Measurements from ENCODE around the gene SCMH1. TPM values are rescaled to one million over a fixed set of nuclear protein-coding genes. Genes with fewer than 3 reads are reported as not detected.

Gene SCMH1
- total RNA-seq, 1 experiment from 2014 or later = 55.9 TPM

DNA sequence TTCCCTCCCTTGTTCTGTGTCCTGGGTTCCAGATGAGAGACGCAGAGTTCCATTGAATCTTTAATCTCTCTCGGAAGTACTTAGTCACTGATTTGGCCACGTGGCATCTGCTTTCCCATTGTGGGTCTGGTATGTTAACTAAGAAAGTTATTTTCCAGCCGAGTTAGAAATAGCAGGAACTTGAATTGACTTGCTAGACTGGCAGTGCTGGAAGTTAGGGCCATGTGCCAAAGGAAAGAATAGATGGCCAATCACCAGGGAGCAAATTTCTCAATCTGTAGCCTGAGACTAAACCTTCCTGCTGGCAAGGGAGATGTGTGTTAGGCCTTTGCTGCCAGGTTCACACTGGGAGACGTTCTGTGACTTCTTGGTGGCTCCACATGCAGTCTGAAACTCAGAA, 196.4 kb downstream of the SCMH1 start:
- peak overlapping the region; percentile 97 for H3K27ac Mint-ChIP-seq (ENCODE audit: low read depth, unreplicated experiment)
- ChIA-PET POLR2A (interaction anchor here (0.7 kb wide), 1 partner anchor 77 kb away, joined by 4 read pairs; no protein-coding TSS in a partner anchor), CTCF (interaction anchor here (1.1 to 1.6 kb wide), 2 partner anchors 10 to 77 kb away, joined by 3 to 4 read pairs; no protein-coding TSS in a partner anchor)
- peaks cover 35% of the 10 kb centered on the region for H3K4me1 Mint-ChIP-seq (ENCODE audit: insufficient read depth, unreplicated experiment)
- H3K4me3 Mint-ChIP-seq (ENCODE audit: unreplicated experiment) = peak overlapping the region; percentile 44
- DNase-seq (ENCODE audit: unreplicated experiment) = peak; percentile 95
- TF ChIP-seq, protein P1, sequence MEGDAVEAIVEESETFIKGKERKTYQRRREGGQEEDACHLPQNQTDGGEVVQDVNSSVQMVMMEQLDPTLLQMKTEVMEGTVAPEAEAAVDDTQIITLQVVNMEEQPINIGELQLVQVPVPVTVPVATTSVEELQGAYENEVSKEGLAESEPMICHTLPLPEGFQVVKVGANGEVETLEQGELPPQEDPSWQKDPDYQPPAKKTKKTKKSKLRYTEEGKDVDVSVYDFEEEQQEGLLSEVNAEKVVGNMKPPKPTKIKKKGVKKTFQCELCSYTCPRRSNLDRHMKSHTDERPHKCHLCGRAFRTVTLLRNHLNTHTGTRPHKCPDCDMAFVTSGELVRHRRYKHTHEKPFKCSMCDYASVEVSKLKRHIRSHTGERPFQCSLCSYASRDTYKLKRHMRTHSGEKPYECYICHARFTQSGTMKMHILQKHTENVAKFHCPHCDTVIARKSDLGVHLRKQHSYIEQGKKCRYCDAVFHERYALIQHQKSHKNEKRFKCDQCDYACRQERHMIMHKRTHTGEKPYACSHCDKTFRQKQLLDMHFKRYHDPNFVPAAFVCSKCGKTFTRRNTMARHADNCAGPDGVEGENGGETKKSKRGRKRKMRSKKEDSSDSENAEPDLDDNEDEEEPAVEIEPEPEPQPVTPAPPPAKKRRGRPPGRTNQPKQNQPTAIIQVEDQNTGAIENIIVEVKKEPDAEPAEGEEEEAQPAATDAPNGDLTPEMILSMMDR (IDR thresholded peaks at IDR 0.05; ENCODE audit: unreplicated experiment) = no peak
- intact Hi-C loops (cut with micrococcal nuclease) = loop anchor here (2.0 to 10.0 kb wide), 4 partner anchors 63 to 389 kb away; no protein-coding TSS in a partner anchor
- H3K9me3 Mint-ChIP-seq (ENCODE audit: unreplicated experiment) = no peaks in the 10 kb centered on the region
- no peaks in the 10 kb centered on the region for H3K27me3 Mint-ChIP-seq (ENCODE audit: insufficient read depth, unreplicated experiment)
- peaks cover 47% of the 10 kb centered on the region for H3K36me3 Mint-ChIP-seq (ENCODE audit: insufficient read depth, unreplicated experiment)
- no TSS peak for BruUV-seq (replicated peaks)

DNA sequence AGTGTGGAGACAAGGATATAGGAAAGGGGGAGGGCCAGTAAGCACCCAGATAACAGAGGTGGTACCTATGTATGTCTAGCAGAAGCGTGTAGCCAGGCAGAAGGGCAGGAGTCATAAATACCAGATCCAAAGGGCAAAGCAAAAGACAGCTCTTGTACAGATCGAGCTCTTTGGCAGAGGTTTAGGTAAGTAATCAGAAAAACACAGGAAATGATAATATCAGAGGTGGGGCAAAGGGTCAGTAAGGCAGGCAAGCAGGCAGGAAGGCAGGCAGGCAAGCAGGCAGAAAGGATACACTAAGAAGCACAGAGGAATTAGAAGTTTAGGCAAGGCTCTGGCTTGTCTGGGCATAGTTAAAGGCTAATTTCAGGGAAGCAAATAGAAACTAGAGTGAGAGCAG, 197.9 kb downstream of the SCMH1 start:
- H3K4me1 Mint-ChIP-seq (ENCODE audit: insufficient read depth, unreplicated experiment) = peaks cover 35% of the 10 kb centered on the region
- peak overlapping the region; percentile 97 for H3K27ac Mint-ChIP-seq (ENCODE audit: low read depth, unreplicated experiment)
- no peak for DNase-seq (ENCODE audit: unreplicated experiment)
- H3K36me3 Mint-ChIP-seq (ENCODE audit: insufficient read depth, unreplicated experiment) = peaks cover 48% of the 10 kb centered on the region
- TF ChIP-seq, protein P1 (IDR thresholded peaks at IDR 0.05; ENCODE audit: unreplicated experiment) = no peak
- peak overlapping the region; percentile 19 for H3K4me3 Mint-ChIP-seq (ENCODE audit: unreplicated experiment)
- ChIA-PET CTCF (interaction anchor here (0.6 to 1.6 kb wide), 4 partner anchors 43 to 93 kb away, joined by 3 to 5 read pairs (median 4); no protein-coding TSS in a partner anchor), POLR2A (interaction anchor here (0.7 to 1.5 kb wide), 7 partner anchors 14 to 577 kb away, joined by 3 to 5 read pairs (median 3); no protein-coding TSS in a partner anchor)
- intact Hi-C loops (cut with micrococcal nuclease) = loop anchor here (2.0 to 10.0 kb wide), 3 partner anchors 65 to 391 kb away; no protein-coding TSS in a partner anchor
- no TSS peak for BruUV-seq (replicated peaks)
- H3K9me3 Mint-ChIP-seq (ENCODE audit: unreplicated experiment) = no peaks in the 10 kb centered on the region
- no peaks in the 10 kb centered on the region for H3K27me3 Mint-ChIP-seq (ENCODE audit: insufficient read depth, unreplicated experiment)

DNA sequence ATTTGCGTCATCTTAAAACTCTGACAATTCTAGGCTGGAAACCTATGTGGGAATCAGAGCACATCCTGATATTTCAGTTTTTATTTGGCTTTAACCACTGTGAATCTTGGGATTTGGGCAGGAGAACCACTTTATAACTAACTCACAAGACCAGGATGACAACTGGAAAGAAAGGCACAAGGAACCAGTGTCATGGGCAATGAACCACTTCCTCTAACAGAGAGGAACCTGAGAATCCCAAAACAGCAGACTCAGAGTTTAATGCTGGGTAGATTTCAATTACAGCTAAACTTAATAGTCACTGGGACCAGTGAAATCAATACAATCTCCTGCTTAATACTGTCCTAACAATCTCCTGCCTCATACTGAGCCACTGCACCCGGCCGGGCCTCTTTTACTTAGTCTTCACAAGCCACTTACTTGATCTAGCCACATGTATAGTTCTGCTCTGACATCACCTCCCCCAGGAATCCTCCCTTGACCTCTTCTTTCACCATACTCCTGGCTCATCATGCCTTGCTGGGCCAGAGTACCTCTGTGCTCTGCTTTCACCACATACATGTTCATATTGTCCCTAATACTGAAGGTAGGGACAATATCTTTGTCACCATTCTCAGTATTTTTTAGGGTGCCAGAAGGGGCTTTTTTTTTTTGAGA, 200.4 kb downstream of the SCMH1 start:
- intact Hi-C loops (cut with micrococcal nuclease) = loop anchor here (10.0 kb wide), 1 partner anchor 393 kb away; no protein-coding TSS in a partner anchor
- peak overlapping the region; percentile 24 for H3K27ac Mint-ChIP-seq (ENCODE audit: low read depth, unreplicated experiment)
- ChIA-PET CTCF (interaction anchor here (1.4 kb wide), 1 partner anchor 199 kb away, joined by 3 read pairs; no protein-coding TSS in a partner anchor), POLR2A (interaction anchor here (1.4 to 1.9 kb wide), 2 partner anchors 11 to 68 kb away, joined by 4 to 7 read pairs; no protein-coding TSS in a partner anchor)
- H3K9me3 Mint-ChIP-seq (ENCODE audit: unreplicated experiment) = no peaks in the 10 kb centered on the region
- no peaks in the 10 kb centered on the region for H3K27me3 Mint-ChIP-seq (ENCODE audit: insufficient read depth, unreplicated experiment)
- TF ChIP-seq, protein P1 (IDR thresholded peaks at IDR 0.05; ENCODE audit: unreplicated experiment) = no peak
- H3K4me1 Mint-ChIP-seq (ENCODE audit: insufficient read depth, unreplicated experiment) = peaks cover 30% of the 10 kb centered on the region
- peaks cover 46% of the 10 kb centered on the region for H3K36me3 Mint-ChIP-seq (ENCODE audit: insufficient read depth, unreplicated experiment)
- DNase-seq (ENCODE audit: unreplicated experiment) = no peak
- no peak overlapping the region for H3K4me3 Mint-ChIP-seq (ENCODE audit: unreplicated experiment)
- BruUV-seq (replicated peaks) = no TSS peak

DNA sequence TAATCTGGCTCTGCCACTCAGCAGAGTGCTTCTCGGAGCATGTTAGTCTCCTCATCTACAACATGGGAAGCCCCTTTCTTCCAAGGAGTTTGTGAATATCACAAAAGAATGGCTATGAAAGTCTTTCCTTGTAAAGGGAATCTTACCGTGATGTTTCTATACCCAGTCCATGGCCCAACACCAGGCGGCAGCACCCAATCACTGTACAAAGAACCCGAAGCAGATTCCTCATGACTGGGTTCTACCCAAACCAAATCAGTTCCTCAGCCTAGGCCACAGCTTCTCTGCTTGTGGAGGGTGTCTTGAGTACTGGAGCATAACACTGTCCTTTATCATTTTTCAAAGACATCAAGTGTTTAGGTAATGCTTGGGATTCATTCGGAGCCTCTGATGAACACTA, 204.0 kb downstream of the SCMH1 start:
- intact Hi-C loops (cut with micrococcal nuclease) = no loop called here
- TF ChIP-seq, protein P1 (IDR thresholded peaks at IDR 0.05; ENCODE audit: unreplicated experiment) = no peak
- POLR2A ChIA-PET = interaction anchor here (0.5 to 1.7 kb wide), 5 partner anchors 11 to 72 kb away, joined by 3 to 4 read pairs (median 3); no protein-coding TSS in a partner anchor
- Mint-ChIP-seq H3K36me3 (ENCODE audit: insufficient read depth, unreplicated experiment) (peaks cover 40% of the 10 kb centered on the region), H3K4me1 (ENCODE audit: insufficient read depth, unreplicated experiment) (no peaks in the 10 kb centered on the region), H3K27ac (ENCODE audit: low read depth, unreplicated experiment) (no peak overlapping the region), H3K27me3 (ENCODE audit: insufficient read depth, unreplicated experiment) (no peaks in the 10 kb centered on the region), H3K9me3 (ENCODE audit: unreplicated experiment) (no peaks in the 10 kb centered on the region), H3K4me3 (ENCODE audit: unreplicated experiment) (no peak overlapping the region)
- CTCF ChIA-PET = interaction anchor here (1.0 to 1.4 kb wide), 7 partner anchors 17 to 381 kb away, joined by 3 to 6 read pairs (median 4); no protein-coding TSS in a partner anchor
- no TSS peak for BruUV-seq (replicated peaks)
- DNase-seq (ENCODE audit: unreplicated experiment) = no peak
